ENCODE results near the gene HNMT. TPM values are rescaled to one million over a fixed set of nuclear protein-coding genes. Genes with fewer than 3 reads are reported as not detected.

Gene HNMT
- total RNA-seq, 4 donors from 2014 or later = 18.1 to 63.9 (median 31.5) TPM

GRCh38 chr2:137927846-137928245 is 36.4 kb upstream of the HNMT start:
- Histone ChIP-seq H3K9me3 (no peaks in the 10 kb centered on the region), H3K27me3 (no peaks in the 10 kb centered on the region), H3K27ac (no peak overlapping the region), H3K4me3 (no peak overlapping the region), H3K4me1 (no peaks in the 10 kb centered on the region), H3K36me3 (no peaks in the 10 kb centered on the region)
- no peak for DNase-seq (ENCODE audit: low spot score in 2 of 2)
- TF ChIP-seq EP300 (IDR thresholded peaks at IDR 0.05) (no peak), POLR2A (IDR thresholded peaks at IDR 0.05) (no peak), CTCF (IDR thresholded peaks at IDR 0.05) (no peak)
- 93 to 96% methylated on average over 4 of the region's 4 CpGs for WGBS, 2 donors

- H3K4me3 ChIP-seq = no peak overlapping the region
- no peaks in the 10 kb centered on the region for H3K27me3 ChIP-seq
- no peak overlapping the region for H3K27ac ChIP-seq
- 78 to 84% methylated on average over 4 of the region's 4 CpGs for WGBS, 2 donors
- TF ChIP-seq EP300 (IDR thresholded peaks at IDR 0.05) = no peak
- TF ChIP-seq CTCF (IDR thresholded peaks at IDR 0.05) = no peak
- no peak for TF ChIP-seq POLR2A (IDR thresholded peaks at IDR 0.05)
- no peaks in the 10 kb centered on the region for H3K9me3 ChIP-seq
- DNase-seq (ENCODE audit: low spot score in 2 of 2) = no peak
- no peaks in the 10 kb centered on the region for H3K36me3 ChIP-seq
- H3K4me1 ChIP-seq = no peaks in the 10 kb centered on the region
Measured at GRCh38 chr2:137928547-137929518, 35.4 kb upstream of the HNMT start.

DNA sequence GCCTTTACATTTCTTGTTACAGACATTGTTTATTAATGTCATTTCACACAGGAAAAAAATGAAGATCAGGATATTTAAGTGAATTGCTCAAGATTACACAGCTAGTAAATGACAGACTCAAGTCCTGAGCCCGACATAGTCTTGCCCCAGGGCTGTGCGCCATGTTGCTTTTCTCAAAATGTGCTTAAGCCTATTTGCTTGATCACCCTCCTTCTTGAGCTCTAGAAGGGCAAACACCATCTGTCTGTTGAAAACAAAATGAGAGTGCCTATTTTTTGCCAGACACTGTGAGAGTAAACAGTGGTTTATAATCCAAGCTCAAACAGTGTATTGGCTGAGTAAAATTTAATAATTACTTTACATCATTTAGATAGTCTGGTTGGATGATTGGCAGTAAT is 34.8 kb upstream of the HNMT start:
- DNase-seq (ENCODE audit: low spot score in 2 of 2) = no peak
- Histone ChIP-seq H3K27ac (no peak overlapping the region), H3K36me3 (no peaks in the 10 kb centered on the region), H3K9me3 (no peaks in the 10 kb centered on the region), H3K4me3 (no peak overlapping the region), H3K4me1 (no peaks in the 10 kb centered on the region), H3K27me3 (no peaks in the 10 kb centered on the region)
- WGBS, 2 donors = 93 to 97% methylated on average over 2 of the region's 2 CpGs
- TF ChIP-seq EP300 (IDR thresholded peaks at IDR 0.05) (no peak), CTCF (IDR thresholded peaks at IDR 0.05) (no peak), POLR2A (IDR thresholded peaks at IDR 0.05) (no peak)

DNA sequence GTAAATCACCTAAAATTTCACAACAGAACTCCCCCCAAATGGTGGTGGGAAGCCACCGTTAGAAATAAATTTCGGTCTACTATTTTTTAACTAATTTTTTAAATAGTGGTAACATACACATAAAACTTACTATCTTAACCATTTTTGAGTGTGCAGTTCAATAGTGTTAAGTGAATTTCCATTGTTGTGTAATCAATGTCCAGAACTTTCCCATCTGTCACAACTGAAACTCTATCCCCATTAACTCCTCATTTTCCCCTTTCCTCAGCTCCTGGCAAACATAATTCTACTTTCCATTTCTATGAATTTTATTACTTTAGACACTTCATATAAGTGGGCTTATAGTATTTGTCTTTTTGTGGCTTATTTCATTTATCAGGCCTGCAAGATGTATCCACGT is 34.1 kb upstream of the HNMT start:
- no peaks in the 10 kb centered on the region for H3K36me3 ChIP-seq
- TF ChIP-seq POLR2A (IDR thresholded peaks at IDR 0.05) = no peak
- no peak for TF ChIP-seq CTCF (IDR thresholded peaks at IDR 0.05)
- TF ChIP-seq EP300 (IDR thresholded peaks at IDR 0.05) = no peak
- no peak for DNase-seq (ENCODE audit: low spot score in 2 of 2)
- H3K4me3 ChIP-seq = no peak overlapping the region
- no peaks in the 10 kb centered on the region for H3K4me1 ChIP-seq
- no peaks in the 10 kb centered on the region for H3K27me3 ChIP-seq
- 87 to 95% methylated on average over 3 of the region's 3 CpGs for WGBS, 2 donors
- no peaks in the 10 kb centered on the region for H3K9me3 ChIP-seq
- H3K27ac ChIP-seq = no peak overlapping the region

GRCh38 chr2:137935591-137935990 is 28.7 kb upstream of the HNMT start:
- no peaks in the 10 kb centered on the region for H3K27me3 ChIP-seq
- 58 to 85% methylated on average over 1 of the region's 1 CpG for WGBS, 2 donors
- DNase-seq (ENCODE audit: low spot score in 2 of 2) = no peak
- H3K36me3 ChIP-seq = no peaks in the 10 kb centered on the region
- TF ChIP-seq POLR2A (IDR thresholded peaks at IDR 0.05) (no peak), EP300 (IDR thresholded peaks at IDR 0.05) (no peak), CTCF (IDR thresholded peaks at IDR 0.05) (no peak)
- no peak overlapping the region for H3K27ac ChIP-seq
- H3K9me3 ChIP-seq = no peaks in the 10 kb centered on the region
- H3K4me3 ChIP-seq = no peak overlapping the region
- H3K4me1 ChIP-seq = no peaks in the 10 kb centered on the region

Data from tibial nerve (tissue), 4 donors.